ENCODE results near the gene LYRM4. TPM values are rescaled to one million over a fixed set of nuclear protein-coding genes. Genes with fewer than 3 reads are reported as not detected.

Gene LYRM4
- total and polyA plus RNA-seq, 2 experiments from 2014 or later: 51.0 to 62.0 TPM

GRCh38 chr6:5290097-5290496 is 29.3 kb upstream of the LYRM4 start:
- peaks cover 28% of the 10 kb centered on the region for H3K4me1 Mint-ChIP-seq
- ATAC-seq (no peak), DNase-seq (ENCODE audit: low spot score) (no peak)
- H3K4me2 ChIP-seq: no peak overlapping the region
- H3K27me3 Mint-ChIP-seq (ENCODE audit: insufficient read depth, low read depth, poor library complexity): peaks cover 2% of the 10 kb centered on the region
- H3K27ac Mint-ChIP-seq: no peak overlapping the region
- H3K36me3 Mint-ChIP-seq (ENCODE audit: low read depth): no peaks in the 10 kb centered on the region
- H3K4me3 ChIP-seq: no peak overlapping the region
- no peak overlapping the region for H3K4me3 Mint-ChIP-seq
- H3K4me1 ChIP-seq (ENCODE audit: insufficient read depth): peaks cover 13% of the 10 kb centered on the region
- H3K9me2 ChIP-seq (ENCODE audit: insufficient read depth): peaks cover 8% of the 10 kb centered on the region; the same call in 1 of the 2 replicates
- no peak overlapping the region for H3K27ac ChIP-seq (ENCODE audit: low read depth)
- H3K79me2 ChIP-seq (replicated peaks; ENCODE audit: insufficient read depth): peaks cover 22% of the 10 kb centered on the region
- no peaks in the 10 kb centered on the region; the same call in 1 of the 2 replicates for H4K20me1 ChIP-seq (replicated peaks; ENCODE audit: insufficient read depth)
- no peak overlapping the region for H2AFZ ChIP-seq
- H3K27me3 ChIP-seq (ENCODE audit: insufficient read depth): no peaks in the 10 kb centered on the region
- no peaks in the 10 kb centered on the region for H3K9me3 Mint-ChIP-seq
- no peaks in the 10 kb centered on the region for H3F3A ChIP-seq (replicated peaks; ENCODE audit: low read depth)
- no peaks in the 10 kb centered on the region for H3K36me3 ChIP-seq (ENCODE audit: insufficient read depth)
- TF ChIP-seq EZH2phosphoT487 (IDR thresholded peaks at IDR 0.05; ENCODE audit: unreplicated experiment): no peak
- no peak for TF ChIP-seq ZNF462 (CRISPR knock-in tag; IDR thresholded peaks at IDR 0.05)
- no peak for TF ChIP-seq JUNB (IDR thresholded peaks at IDR 0.05; ENCODE audit: unreplicated experiment)
- no peak for TF ChIP-seq NANOG (IDR thresholded peaks at IDR 0.05; ENCODE audit: borderline replicate concordance)
- TF ChIP-seq CTCF (conservative IDR thresholded peaks at IDR 0.05; ENCODE audit: low read depth in 2 of 2): no peak
- no peak for TF ChIP-seq CREB1 (CRISPR knock-in tag; IDR thresholded peaks at IDR 0.05; ENCODE audit: low read depth)
- no peak for TF ChIP-seq ETS1 (IDR thresholded peaks at IDR 0.05)
- TF ChIP-seq STAT1 (IDR thresholded peaks at IDR 0.05; ENCODE audit: unreplicated experiment): no peak
- TF ChIP-seq ZNF331 (CRISPR knock-in tag; IDR thresholded peaks at IDR 0.05; ENCODE audit: low read depth): no peak
- no peak for TF ChIP-seq POLR2AphosphoS5 (IDR thresholded peaks at IDR 0.05; ENCODE audit: low read depth)
- TF ChIP-seq ZNF114 (CRISPR knock-in tag; IDR thresholded peaks at IDR 0.05): no peak
- no peak for TF ChIP-seq EZH2 (IDR thresholded peaks at IDR 0.05; ENCODE audit: low read depth, unreplicated experiment)
- TF ChIP-seq REST (IDR thresholded peaks at IDR 0.05; ENCODE audit: unreplicated experiment): no peak
